Measurements from ENCODE around the gene LYPD5. TPM values are rescaled to one million over a fixed set of nuclear protein-coding genes. Genes with fewer than 3 reads are reported as not detected.
A peak's percentile ranks its signal among the peaks of the same experiment; 100 is the strongest.
"Not testable (repeated sequence)": the region's sequence is repeated elsewhere in the genome, so short reads cannot be mapped to it uniquely, and the experiment has no call there.

LYPD5 gene
- total RNA-seq, 1 donor from 2014 or later, result 0.27 TPM

DNA sequence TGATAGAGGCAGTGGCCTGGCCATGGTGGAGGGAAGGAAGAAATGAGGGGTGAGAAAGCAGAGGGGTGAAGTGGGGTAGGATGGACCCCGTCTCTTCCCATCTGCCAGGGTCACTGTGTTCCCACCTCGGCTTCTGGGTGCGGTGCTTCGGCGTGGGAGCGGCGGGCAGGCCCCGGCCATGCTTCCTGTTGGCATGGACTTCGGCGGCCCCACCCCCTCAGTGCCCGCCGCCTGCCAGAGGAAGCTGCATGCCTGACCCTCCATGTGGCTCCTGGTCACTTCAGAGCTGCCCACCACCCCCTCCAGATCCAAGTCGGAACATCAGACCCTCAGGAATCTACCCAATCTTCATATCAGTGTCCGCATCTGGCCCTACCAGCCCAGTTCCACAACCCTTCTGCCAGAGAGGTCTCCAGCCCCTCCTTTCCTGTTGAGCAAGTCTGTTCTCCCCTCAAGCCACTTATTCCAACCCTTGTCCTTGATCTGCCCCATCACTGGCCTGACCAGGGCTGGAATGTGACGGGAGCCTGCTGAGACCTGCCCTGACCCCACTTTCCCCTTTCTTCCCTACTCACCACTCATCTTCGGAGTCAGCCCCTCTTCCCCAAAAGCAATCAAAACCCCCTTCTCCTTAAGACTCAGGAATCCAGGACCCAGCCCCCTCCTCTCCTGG, 23.0 kb downstream of the LYPD5 start:
- H3K27ac Mint-ChIP-seq, result peak overlapping the region; percentile 67
- H3K4me1 Mint-ChIP-seq, result peaks cover 61% of the 10 kb centered on the region
- H3K9me3 Mint-ChIP-seq, result no peaks in the 10 kb centered on the region
- H3K27me3 Mint-ChIP-seq (ENCODE audit: low read depth), result no peaks in the 10 kb centered on the region
- no peak for DNase-seq (ENCODE audit: low spot score in 2 of 2, unreplicated experiment in 2 of 2)
- no peaks in the 10 kb centered on the region for H3K36me3 Mint-ChIP-seq
- H3K4me3 Mint-ChIP-seq, result peak overlapping the region; percentile 41
- TF ChIP-seq, protein P1, sequence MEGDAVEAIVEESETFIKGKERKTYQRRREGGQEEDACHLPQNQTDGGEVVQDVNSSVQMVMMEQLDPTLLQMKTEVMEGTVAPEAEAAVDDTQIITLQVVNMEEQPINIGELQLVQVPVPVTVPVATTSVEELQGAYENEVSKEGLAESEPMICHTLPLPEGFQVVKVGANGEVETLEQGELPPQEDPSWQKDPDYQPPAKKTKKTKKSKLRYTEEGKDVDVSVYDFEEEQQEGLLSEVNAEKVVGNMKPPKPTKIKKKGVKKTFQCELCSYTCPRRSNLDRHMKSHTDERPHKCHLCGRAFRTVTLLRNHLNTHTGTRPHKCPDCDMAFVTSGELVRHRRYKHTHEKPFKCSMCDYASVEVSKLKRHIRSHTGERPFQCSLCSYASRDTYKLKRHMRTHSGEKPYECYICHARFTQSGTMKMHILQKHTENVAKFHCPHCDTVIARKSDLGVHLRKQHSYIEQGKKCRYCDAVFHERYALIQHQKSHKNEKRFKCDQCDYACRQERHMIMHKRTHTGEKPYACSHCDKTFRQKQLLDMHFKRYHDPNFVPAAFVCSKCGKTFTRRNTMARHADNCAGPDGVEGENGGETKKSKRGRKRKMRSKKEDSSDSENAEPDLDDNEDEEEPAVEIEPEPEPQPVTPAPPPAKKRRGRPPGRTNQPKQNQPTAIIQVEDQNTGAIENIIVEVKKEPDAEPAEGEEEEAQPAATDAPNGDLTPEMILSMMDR (IDR thresholded peaks at IDR 0.05; ENCODE audit: unreplicated experiment), result no peak

DNA sequence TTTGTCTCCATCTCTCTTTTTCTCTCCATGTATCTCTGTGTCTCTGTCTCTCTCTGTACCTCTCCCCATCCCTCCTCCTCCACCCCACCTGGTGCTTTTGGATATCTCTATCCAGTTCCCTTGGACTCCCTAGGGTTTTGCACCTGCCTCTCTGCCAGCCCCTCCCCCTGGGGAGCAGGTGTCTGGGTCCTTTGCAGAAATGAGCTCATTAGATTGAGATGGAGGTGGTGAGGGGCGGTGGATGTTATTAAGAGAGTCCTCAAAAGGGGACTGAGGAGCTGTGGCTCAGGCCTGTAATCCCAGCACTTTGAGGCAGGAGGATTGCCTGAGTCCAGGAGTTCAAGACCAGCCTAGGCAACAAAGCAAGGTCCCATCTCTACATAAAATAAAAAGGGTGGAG, 23.6 kb downstream of the LYPD5 start:
- H3K4me3 Mint-ChIP-seq, result no peak overlapping the region
- no peaks in the 10 kb centered on the region for H3K36me3 Mint-ChIP-seq
- no peak for DNase-seq (ENCODE audit: low spot score in 2 of 2, unreplicated experiment in 2 of 2)
- TF ChIP-seq, protein P1 (IDR thresholded peaks at IDR 0.05; ENCODE audit: unreplicated experiment), result no peak
- H3K9me3 Mint-ChIP-seq, result no peaks in the 10 kb centered on the region
- H3K4me1 Mint-ChIP-seq, result peaks cover 64% of the 10 kb centered on the region
- H3K27ac Mint-ChIP-seq, result peak overlapping the region; percentile 87
- no peaks in the 10 kb centered on the region for H3K27me3 Mint-ChIP-seq (ENCODE audit: low read depth)

DNA sequence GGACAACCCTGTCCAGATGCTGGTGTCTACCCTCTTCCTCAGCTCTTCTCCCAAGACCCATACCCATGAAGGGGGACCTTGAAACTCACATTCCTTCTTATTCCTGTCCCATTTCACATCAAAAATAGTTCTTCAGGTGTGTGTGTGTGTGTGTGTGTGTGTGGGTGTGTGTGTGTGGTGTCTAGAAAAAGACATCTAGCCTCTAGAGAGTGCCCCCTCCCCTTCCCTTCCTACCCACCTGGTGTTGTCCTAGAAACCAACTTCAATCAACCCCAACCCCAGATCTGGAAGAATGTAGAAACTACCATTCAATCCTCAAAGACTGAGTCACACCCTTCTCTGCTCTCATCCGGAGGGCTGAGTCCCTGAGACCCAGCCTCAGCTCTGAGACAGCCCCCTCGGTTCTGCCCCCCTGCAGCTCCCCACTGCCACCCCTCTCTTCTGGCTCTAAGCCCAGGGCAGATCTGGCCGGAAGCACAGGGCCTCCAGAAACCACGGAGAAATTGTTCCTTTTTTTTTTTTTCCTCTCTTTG, 25.0 kb downstream of the LYPD5 start:
- Mint-ChIP-seq H3K27me3 (ENCODE audit: low read depth) (no peaks in the 10 kb centered on the region), H3K4me3 (no peak overlapping the region), H3K9me3 (no peaks in the 10 kb centered on the region), H3K27ac (peak overlapping the region; percentile 87), H3K36me3 (no peaks in the 10 kb centered on the region), H3K4me1 (peaks cover 62% of the 10 kb centered on the region)
- DNase-seq (ENCODE audit: low spot score in 2 of 2, unreplicated experiment in 2 of 2), result peak in 1 of 2 experiments; percentile 53
- TF ChIP-seq, protein P1 (IDR thresholded peaks at IDR 0.05; ENCODE audit: unreplicated experiment), result no peak

DNA sequence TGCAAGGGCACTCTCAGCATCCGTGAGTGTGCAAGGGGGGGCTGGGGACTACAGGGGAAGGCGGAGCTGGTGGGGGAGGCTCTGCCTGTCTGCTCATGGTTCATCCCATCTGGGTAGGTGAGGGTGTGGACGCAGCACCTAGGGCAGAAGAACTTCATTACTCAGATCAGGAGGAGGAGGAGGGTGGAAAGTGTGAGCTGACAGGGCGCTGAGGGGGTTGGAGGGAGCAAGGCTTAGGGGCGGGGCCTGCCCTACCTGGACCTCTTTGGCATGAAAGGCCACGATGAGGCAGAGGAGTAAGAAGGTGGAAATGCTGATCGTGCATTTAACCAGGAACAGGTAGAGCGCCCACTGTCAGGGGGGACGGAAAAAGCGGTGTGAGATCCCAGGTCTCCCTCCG, 26.0 kb downstream of the LYPD5 start:
- Mint-ChIP-seq H3K4me3 (no peak overlapping the region), H3K27me3 (ENCODE audit: low read depth) (no peaks in the 10 kb centered on the region), H3K36me3 (no peaks in the 10 kb centered on the region), H3K9me3 (no peaks in the 10 kb centered on the region), H3K4me1 (peaks cover 60% of the 10 kb centered on the region), H3K27ac (no peak overlapping the region)
- DNase-seq (ENCODE audit: low spot score in 2 of 2, unreplicated experiment in 2 of 2), result no peak
- TF ChIP-seq, protein P1 (IDR thresholded peaks at IDR 0.05; ENCODE audit: unreplicated experiment), result no peak

DNA sequence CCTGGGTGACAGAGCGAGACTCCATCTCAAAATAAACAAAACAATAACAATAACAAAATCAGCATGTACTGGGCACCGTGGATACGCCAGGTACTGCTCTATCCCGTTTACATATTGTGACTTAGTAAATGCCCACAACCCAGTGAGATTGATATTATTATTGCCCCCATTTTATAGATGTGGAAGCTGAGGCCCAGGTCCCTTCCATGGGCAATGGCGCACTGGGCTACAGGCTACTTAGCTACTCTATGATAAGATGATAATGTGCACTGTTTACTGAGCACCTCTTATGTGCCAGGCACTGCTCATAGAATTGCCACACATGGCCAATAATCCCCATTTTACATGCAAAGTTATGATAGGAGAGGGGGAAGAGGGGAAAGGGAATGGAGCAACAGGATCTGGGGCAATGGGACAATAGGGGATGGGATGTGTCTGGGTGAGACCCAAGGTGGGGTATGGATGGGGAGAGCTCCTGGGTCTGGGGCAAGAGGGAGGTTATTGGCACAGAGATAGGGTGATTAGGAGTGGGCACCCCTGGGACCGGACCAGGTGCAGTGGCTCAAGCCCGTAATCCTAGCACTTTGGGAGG, 26.9 kb downstream of the LYPD5 start:
- Mint-ChIP-seq H3K27me3 (ENCODE audit: low read depth) (no peaks in the 10 kb centered on the region), H3K4me3 (peak overlapping the region; percentile 64), H3K36me3 (no peaks in the 10 kb centered on the region), H3K9me3 (no peaks in the 10 kb centered on the region), H3K4me1 (peaks cover 57% of the 10 kb centered on the region), H3K27ac (no peak overlapping the region)
- DNase-seq (ENCODE audit: low spot score in 2 of 2, unreplicated experiment in 2 of 2), result no peak
- TF ChIP-seq, protein P1 (IDR thresholded peaks at IDR 0.05; ENCODE audit: unreplicated experiment), result no peak

DNA sequence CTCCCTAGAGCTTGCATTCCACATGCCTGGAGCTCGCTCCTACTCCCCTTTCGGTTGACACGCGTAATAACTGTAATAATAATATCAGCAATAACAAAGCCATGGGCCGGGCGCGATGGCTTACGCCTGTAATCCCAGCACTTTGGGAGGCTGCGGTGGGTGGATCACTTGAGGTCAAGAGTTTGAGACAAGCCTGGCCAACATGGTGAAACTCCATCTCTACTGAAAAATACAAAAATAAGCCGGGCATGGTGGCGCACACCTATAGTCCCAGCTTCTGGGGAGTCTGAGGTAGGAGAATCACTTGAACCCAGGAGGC, 27.3 kb downstream of the LYPD5 start:
- H3K4me1 Mint-ChIP-seq, result peaks cover 54% of the 10 kb centered on the region
- peak overlapping the region; percentile 64 for H3K4me3 Mint-ChIP-seq
- H3K27me3 Mint-ChIP-seq (ENCODE audit: low read depth); H3K9me3 Mint-ChIP-seq; H3K36me3 Mint-ChIP-seq; DNase-seq (ENCODE audit: low spot score in 2 of 2, unreplicated experiment in 2 of 2): not testable (repeated sequence)
- peak overlapping the region; percentile 56 for H3K27ac Mint-ChIP-seq
